ENCODE results near the gene CSRP3.

- TF ChIP-seq, protein P1, sequence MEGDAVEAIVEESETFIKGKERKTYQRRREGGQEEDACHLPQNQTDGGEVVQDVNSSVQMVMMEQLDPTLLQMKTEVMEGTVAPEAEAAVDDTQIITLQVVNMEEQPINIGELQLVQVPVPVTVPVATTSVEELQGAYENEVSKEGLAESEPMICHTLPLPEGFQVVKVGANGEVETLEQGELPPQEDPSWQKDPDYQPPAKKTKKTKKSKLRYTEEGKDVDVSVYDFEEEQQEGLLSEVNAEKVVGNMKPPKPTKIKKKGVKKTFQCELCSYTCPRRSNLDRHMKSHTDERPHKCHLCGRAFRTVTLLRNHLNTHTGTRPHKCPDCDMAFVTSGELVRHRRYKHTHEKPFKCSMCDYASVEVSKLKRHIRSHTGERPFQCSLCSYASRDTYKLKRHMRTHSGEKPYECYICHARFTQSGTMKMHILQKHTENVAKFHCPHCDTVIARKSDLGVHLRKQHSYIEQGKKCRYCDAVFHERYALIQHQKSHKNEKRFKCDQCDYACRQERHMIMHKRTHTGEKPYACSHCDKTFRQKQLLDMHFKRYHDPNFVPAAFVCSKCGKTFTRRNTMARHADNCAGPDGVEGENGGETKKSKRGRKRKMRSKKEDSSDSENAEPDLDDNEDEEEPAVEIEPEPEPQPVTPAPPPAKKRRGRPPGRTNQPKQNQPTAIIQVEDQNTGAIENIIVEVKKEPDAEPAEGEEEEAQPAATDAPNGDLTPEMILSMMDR (IDR thresholded peaks at IDR 0.05), result no peak
- TF ChIP-seq POLR2AphosphoS5 (IDR thresholded peaks at IDR 0.05) (no peak), POLR2A (IDR thresholded peaks at IDR 0.05) (no peak)
These were observed 27.7 kb downstream of the CSRP3 start for GRCh38 chr11:19173964-19174638.
